ENCODE results near the gene SFI1.

The SFI1 gene

DNA sequence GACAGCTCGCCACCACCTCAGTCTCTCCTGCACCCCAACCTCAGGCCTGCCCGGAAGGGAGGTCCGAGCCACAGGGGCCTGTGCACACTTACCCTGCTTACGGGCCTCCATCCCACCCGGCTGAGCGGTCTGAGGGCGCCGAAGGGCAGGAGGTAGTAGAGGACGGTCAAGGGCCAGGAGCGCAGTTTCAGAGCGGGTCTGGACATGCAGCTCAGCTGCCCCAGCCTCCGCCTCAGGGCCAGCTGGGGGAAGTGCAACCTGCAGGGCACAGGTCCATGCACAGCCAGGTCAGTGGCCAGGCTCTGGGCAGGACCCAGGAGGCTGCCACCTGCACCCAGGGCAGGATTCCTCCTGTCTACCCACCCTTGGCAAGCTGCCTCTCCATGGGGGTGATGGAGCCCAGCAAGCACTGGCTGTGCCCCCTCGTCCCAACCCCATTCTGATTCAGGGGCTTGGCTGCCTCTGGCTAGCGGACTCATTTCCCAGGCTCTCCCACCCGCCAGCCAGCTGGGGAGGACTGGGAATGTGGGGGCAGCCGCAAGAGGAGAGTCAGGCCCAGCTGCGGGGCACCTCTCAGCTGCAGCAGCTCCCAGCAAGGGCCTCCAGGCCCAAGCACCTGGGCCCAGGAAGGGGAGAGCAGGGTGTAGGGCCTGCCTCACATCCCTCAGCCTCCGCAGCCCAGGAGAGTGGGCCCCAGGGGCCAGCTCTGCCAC is 127.4 kb downstream of the SFI1 start:
- TF ChIP-seq, protein P1, sequence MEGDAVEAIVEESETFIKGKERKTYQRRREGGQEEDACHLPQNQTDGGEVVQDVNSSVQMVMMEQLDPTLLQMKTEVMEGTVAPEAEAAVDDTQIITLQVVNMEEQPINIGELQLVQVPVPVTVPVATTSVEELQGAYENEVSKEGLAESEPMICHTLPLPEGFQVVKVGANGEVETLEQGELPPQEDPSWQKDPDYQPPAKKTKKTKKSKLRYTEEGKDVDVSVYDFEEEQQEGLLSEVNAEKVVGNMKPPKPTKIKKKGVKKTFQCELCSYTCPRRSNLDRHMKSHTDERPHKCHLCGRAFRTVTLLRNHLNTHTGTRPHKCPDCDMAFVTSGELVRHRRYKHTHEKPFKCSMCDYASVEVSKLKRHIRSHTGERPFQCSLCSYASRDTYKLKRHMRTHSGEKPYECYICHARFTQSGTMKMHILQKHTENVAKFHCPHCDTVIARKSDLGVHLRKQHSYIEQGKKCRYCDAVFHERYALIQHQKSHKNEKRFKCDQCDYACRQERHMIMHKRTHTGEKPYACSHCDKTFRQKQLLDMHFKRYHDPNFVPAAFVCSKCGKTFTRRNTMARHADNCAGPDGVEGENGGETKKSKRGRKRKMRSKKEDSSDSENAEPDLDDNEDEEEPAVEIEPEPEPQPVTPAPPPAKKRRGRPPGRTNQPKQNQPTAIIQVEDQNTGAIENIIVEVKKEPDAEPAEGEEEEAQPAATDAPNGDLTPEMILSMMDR (IDR thresholded peaks at IDR 0.05; ENCODE audit: low read depth, low read length, missing control alignments): no peak
- no peak for DNase-seq (ENCODE audit: low read depth)
- H3K4me3 ChIP-seq (ENCODE audit: low read depth, low read length): no peak overlapping the region

DNA sequence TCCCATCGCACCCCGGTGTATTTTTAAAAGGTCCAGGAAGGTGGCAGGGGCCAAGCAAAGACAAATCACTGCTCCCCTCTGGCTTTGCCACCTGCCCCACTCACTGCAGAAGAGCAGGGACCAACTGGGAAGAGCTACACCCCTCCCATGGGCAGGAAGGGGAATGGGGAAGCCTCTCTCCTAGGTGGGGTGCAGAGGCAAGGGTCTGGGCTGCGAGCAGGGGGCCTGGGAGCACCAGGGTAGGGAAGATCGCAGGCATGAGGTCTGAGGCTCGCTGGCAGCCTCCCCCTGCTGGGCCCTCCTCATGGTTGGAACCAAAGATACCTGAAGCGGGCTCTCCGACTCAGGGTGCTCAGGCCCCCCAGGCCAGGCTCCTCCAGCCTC is 128.9 kb downstream of the SFI1 start:
- TF ChIP-seq, protein P1 (IDR thresholded peaks at IDR 0.05; ENCODE audit: low read depth, low read length, missing control alignments): no peak
- H3K4me3 ChIP-seq (ENCODE audit: low read depth, low read length): no peak overlapping the region
- DNase-seq (ENCODE audit: low read depth): no peak

- no peak for DNase-seq (ENCODE audit: low read depth)
- TF ChIP-seq, protein P1 (IDR thresholded peaks at IDR 0.05; ENCODE audit: low read depth, low read length, missing control alignments): no peak
- no peak overlapping the region for H3K4me3 ChIP-seq (ENCODE audit: low read depth, low read length)
Observed at GRCh38 chr22:31625661-31626426, 129.5 kb downstream of the SFI1 start.

GRCh38 chr22:31626427-31627150 is 130.3 kb downstream of the SFI1 start:
- TF ChIP-seq, protein P1 (IDR thresholded peaks at IDR 0.05; ENCODE audit: low read depth, low read length, missing control alignments): no peak
- no peak for DNase-seq (ENCODE audit: low read depth)
- no peak overlapping the region for H3K4me3 ChIP-seq (ENCODE audit: low read depth, low read length)

GRCh38 chr22:31627223-31627731 is 130.9 kb downstream of the SFI1 start:
- DNase-seq (ENCODE audit: low read depth): no peak
- TF ChIP-seq, protein P1 (IDR thresholded peaks at IDR 0.05; ENCODE audit: low read depth, low read length, missing control alignments): no peak

GRCh38 chr22:31628362-31628761 is 132.0 kb downstream of the SFI1 start:
- DNase-seq (ENCODE audit: low read depth): no peak
- H3K4me3 ChIP-seq (ENCODE audit: low read depth, low read length): no peak overlapping the region
- TF ChIP-seq, protein P1 (IDR thresholded peaks at IDR 0.05; ENCODE audit: low read depth, low read length, missing control alignments): no peak

More at GRCh38 chr22:31627223-31627731, 130.9 kb downstream of the SFI1 start:
- no peak overlapping the region for H3K4me3 ChIP-seq (ENCODE audit: low read depth, low read length)
